OCI-LY3 (cell line): ENCODE results near the gene PLEKHG3.

Experiments used
- CTCF ChIP-seq: fragments of 200-600, 300-600 bp; sonication (generic); IDR thresholded peaks from 2 replicates; pipeline ENCODE4 v1.5.1; 2014; ENCODE audit warnings: antibody characterized with exemption, low read length, low read depth
- EZH2phosphoT487 ChIP-seq: fragments of 200-600 bp; shearing (Covaris generic); IDR thresholded peaks from 2 replicates; pipeline ENCODE4 v1.6.1; 2018; ENCODE audit warnings: antibody characterized with exemption, mixed run types, low read depth

- TF ChIP-seq CTCF (peak; percentile 79), EZH2phosphoT487 (no peak)
Measured at GRCh38 chr14:64760146-64760755, 56.0 kb downstream of the PLEKHG3 start.
